HepG2 (cell line): ENCODE measurements around the gene VMO1. TPM values are rescaled to one million over a fixed set of nuclear protein-coding genes. Genes with fewer than 3 reads are reported as not detected.

Experiments
- BCL6 ChIP-seq: IDR thresholded peaks from 2 replicates; pipeline ENCODE4 v1.6.1; 2016; ENCODE audit warnings: missing genetic modification reagents, missing compliant biosample characterization
- CCDC6 ChIP-seq: sonication (generic); formaldehyde crosslinking; IDR thresholded peaks from 2 replicates; pipeline ENCODE4 v1.8.1; 2022; ENCODE audit warnings: mild to moderate bottlenecking, missing genetic modification reagents, moderate library complexity
- GRHL1 ChIP-seq: sonication (generic); formaldehyde crosslinking; conservative IDR thresholded peaks from 2 replicates; pipeline ENCODE4 v1.8.0; 2022; ENCODE audit warnings: missing genetic modification reagents
- KAT7 ChIP-seq: IDR thresholded peaks from 2 replicates; pipeline ENCODE4 v1.6.1; 2018; ENCODE audit warnings: borderline replicate concordance, missing compliant biosample characterization
- KLF11 ChIP-seq: IDR thresholded peaks from 2 replicates; pipeline ENCODE4 v1.6.1; 2016; ENCODE audit warnings: missing compliant biosample characterization
- MEIS1 ChIP-seq: sonication (generic); formaldehyde crosslinking; IDR thresholded peaks from 2 replicates; pipeline ENCODE4 v1.9.0; 2021; ENCODE audit warnings: mild to moderate bottlenecking, missing genetic modification reagents, moderate library complexity, borderline replicate concordance
- MTF2 ChIP-seq: sonication (generic); formaldehyde crosslinking; IDR thresholded peaks from 2 replicates; pipeline ENCODE4 v1.5.0; 2020; ENCODE audit warnings: missing genetic modification reagents, borderline replicate concordance
- MXD1 ChIP-seq: sonication (generic); formaldehyde crosslinking; IDR thresholded peaks from 2 replicates; pipeline ENCODE4 v1.4.0; 2020; ENCODE audit warnings: mild to moderate bottlenecking, missing genetic modification reagents
- MZF1 ChIP-seq: sonication (generic); formaldehyde crosslinking; IDR thresholded peaks from 2 replicates; pipeline ENCODE4 v1.8.1; 2023; ENCODE audit warnings: mild to moderate bottlenecking, missing genetic modification reagents, borderline replicate concordance
- NBN ChIP-seq: fragments of 450-650 bp; conservative IDR thresholded peaks from 2 replicates; pipeline ENCODE4 v1.6.1; 2017
- NCOR1 ChIP-seq: fragments of 200-600 bp; sonication (generic); IDR thresholded peaks from 2 replicates; pipeline ENCODE4 v1.7.0; 2017; ENCODE audit warnings: antibody characterized with exemption, low read length, borderline replicate concordance
- NR1H2 ChIP-seq: sonication (generic); formaldehyde crosslinking; IDR thresholded peaks from 2 replicates; pipeline ENCODE4 v1.8.1; 2022; ENCODE audit warnings: low read depth, missing genetic modification reagents, borderline replicate concordance
- RARG ChIP-seq: sonication (generic); formaldehyde crosslinking; IDR thresholded peaks from 2 replicates; pipeline ENCODE4 v1.4.0; 2020; ENCODE audit warnings: low read depth, mild to moderate bottlenecking, missing genetic modification reagents
- SALL2 ChIP-seq: sonication (generic); formaldehyde crosslinking; IDR thresholded peaks from 2 replicates; pipeline ENCODE4 v1.8.1; 2023; ENCODE audit warnings: mild to moderate bottlenecking, missing genetic modification reagents, inconsistent platforms
- SP1 ChIP-seq, 2 experiments: fragments of 450-650 bp in 1 of 2; sonication (generic) in 1 of 2; formaldehyde crosslinking in 1 of 2; IDR thresholded peaks; 2 replicates each; pipeline versions ENCODE4 v1.4.0 to v1.6.1; 2016 to 2020; ENCODE audit warnings: missing genetic modification reagents in 1 of 2
- TFAP4 ChIP-seq: sonication (generic); IDR thresholded peaks from 2 replicates; pipeline ENCODE4 v1.6.1; 2016; ENCODE audit warnings: low read depth, borderline replicate concordance
- TRIM22 ChIP-seq: fragments of 450-650 bp; IDR thresholded peaks from 2 replicates; pipeline ENCODE4 v1.6.1; 2017
- ZFP41 ChIP-seq: sonication (generic); formaldehyde crosslinking; IDR thresholded peaks from 2 replicates; pipeline ENCODE4 v1.4.0; 2020; ENCODE audit warnings: mild to moderate bottlenecking, missing genetic modification reagents, borderline replicate concordance
- ZFYVE20 ChIP-seq: sonication (generic); formaldehyde crosslinking; IDR thresholded peaks from 2 replicates; pipeline ENCODE4 v1.8.0; 2023; ENCODE audit warnings: low read depth, mild to moderate bottlenecking, moderate library complexity, missing genetic modification reagents, borderline replicate concordance
- ZNF138 ChIP-seq: sonication (generic); formaldehyde crosslinking; IDR thresholded peaks from 2 replicates; pipeline ENCODE4 v1.5.0; 2020; ENCODE audit warnings: mild to moderate bottlenecking, low read depth, missing genetic modification reagents
- ZNF264 ChIP-seq: sonication (generic); formaldehyde crosslinking; IDR thresholded peaks from 2 replicates; pipeline ENCODE4 v1.4.0; 2020; ENCODE audit warnings: missing genetic modification reagents
- ZNF350 ChIP-seq: sonication (generic); formaldehyde crosslinking; IDR thresholded peaks from 2 replicates; pipeline ENCODE4 v1.4.0; 2020; ENCODE audit warnings: mild to moderate bottlenecking, low read depth, missing genetic modification reagents, borderline replicate concordance
- ZNF446 ChIP-seq: sonication (generic); formaldehyde crosslinking; IDR thresholded peaks from 2 replicates; pipeline ENCODE4 v1.5.0; 2020; ENCODE audit warnings: mild to moderate bottlenecking, missing genetic modification reagents
- ZNF619 ChIP-seq: sonication (generic); formaldehyde crosslinking; IDR thresholded peaks from 2 replicates; pipeline ENCODE4 v1.4.0; 2020; ENCODE audit warnings: mild to moderate bottlenecking, missing genetic modification reagents
- ZNF644 ChIP-seq: IDR thresholded peaks from 2 replicates; pipeline ENCODE4 v1.6.1; 2016; ENCODE audit warnings: low read depth
- ZSCAN31 ChIP-seq: sonication (generic); formaldehyde crosslinking; IDR thresholded peaks from 2 replicates; pipeline ENCODE4 v1.5.0; 2020; ENCODE audit warnings: low read depth, mild to moderate bottlenecking, missing genetic modification reagents
- polyA plus RNA-seq, 8 experiments: library from polyadenylated mRNA; depleted of rRNA in 3 of 8; stranded (reverse) in 7 of 8; unstranded in 1 of 8; fragments of >200 nt; fragmentation: Illumina TruSeq in 4 of 8; extraction: Trizol in 4 of 8; gene quantifications; 2 replicates each; pipeline versions ENCODE4 v1.2.1 to v1.2.3, GENCODE V29; 2011 to 2016; ENCODE audit warnings: low read depth in 4 of 8, missing spikeins in 1 of 8, mixed read lengths in 1 of 8; ENCODE audit not compliant: insufficient read depth in 1 of 8
- total RNA-seq, 5 experiments: library from RNA; depleted of rRNA; stranded (reverse); fragments of >200 nt; fragmentation: Illumina TruSeq; extraction: Trizol; gene quantifications; 2 replicates each; pipeline ENCODE4 v1.2.3, GENCODE V29; 2016; ENCODE audit warnings: low read depth in 1 of 5

Gene VMO1
- total and polyA plus RNA-seq, 2 of the 13 experiments (the other 11 are each of a cell fraction or from before 2014, with no cell fraction given), result not detected

- no peak for TF ChIP-seq GRHL1
- peak; percentile 52 for TF ChIP-seq BCL6 (CRISPR knock-in tag)
- TF ChIP-seq ZNF446, result no peak
- TF ChIP-seq ZNF264 (CRISPR knock-in tag), result peak; percentile 98
- peak; percentile 86 for TF ChIP-seq ZNF350
- peak; percentile 43; the same call in 1 of the 2 replicates for TF ChIP-seq KAT7 (CRISPR knock-in tag)
- TF ChIP-seq TFAP4, result peak; percentile 52; the same call in 1 of the 2 replicates
- TF ChIP-seq RARG (CRISPR knock-in tag), result no peak
- peak; percentile 88; the same call in 1 of the 2 replicates for TF ChIP-seq KLF11 (CRISPR knock-in tag)
- TF ChIP-seq NR1H2, result 0 out of 2 replicates have a peak, but pooled peaks have one; percentile 67
- no peak for TF ChIP-seq NBN
- no peak for TF ChIP-seq MTF2 (CRISPR knock-in tag)
- peak; percentile 79 for TF ChIP-seq SALL2 (CRISPR knock-in tag)
- TF ChIP-seq SP1 (IDR thresholded peaks at IDR 0.05), result no peak
- TF ChIP-seq SP1 (CRISPR knock-in tag; IDR thresholded peaks at IDR 0.05), result no peak; the same call in 1 of the 2 replicates
- peak; percentile 80; the same call in 1 of the 2 replicates for TF ChIP-seq NCOR1
- peak; percentile 89; the same call in 1 of the 2 replicates for TF ChIP-seq ZSCAN31
- no peak for TF ChIP-seq CCDC6 (CRISPR knock-in tag)
- TF ChIP-seq ZFYVE20, result no peak
- TF ChIP-seq MZF1 (CRISPR knock-in tag), result no peak
- peak; percentile 74; the same call in 1 of the 2 replicates for TF ChIP-seq ZNF619
- no peak for TF ChIP-seq TRIM22
- peak; percentile 94; the same call in 1 of the 2 replicates for TF ChIP-seq MXD1
- TF ChIP-seq ZNF138 (CRISPR knock-in tag), result no peak
- TF ChIP-seq MEIS1 (CRISPR knock-in tag), result peak; percentile 68; the same call in 1 of the 2 replicates
- peak; percentile 60; the same call in 1 of the 2 replicates for TF ChIP-seq ZNF644 (CRISPR knock-in tag)
- 0 out of 2 replicates have a peak, but pooled peaks have one; percentile 38 for TF ChIP-seq ZFP41 (CRISPR knock-in tag)
Observed at GRCh38 chr17:4771519-4772234, 14.5 kb downstream of the VMO1 start, which contains the start of gene TM4SF5 (continued).
